ENCODE results near the gene SPPL2C. TPM values are rescaled to one million over a fixed set of nuclear protein-coding genes. Genes with fewer than 3 reads are reported as not detected.

SPPL2C gene
- total RNA-seq, result not detected in 2 replicates

GRCh38 chr17:45844695-45845375, at the start of gene SPPL2C:
Gene SPPL2C (plus strand): TSS chr17:45844881. CDS start chr17:45844907, 26 bp downstream.

GRCh38 chr17:45894022-45894784, 49.5 kb downstream of the SPPL2C start, which contains the start of gene MAPT:
Gene MAPT (plus strand): TSS chr17:45894554. CDS start chr17:45962338, 67,784 bp downstream.

Other genes starting within 250 kb of the SPPL2C start
- not detected in 2 replicates for gene CRHR1, start 60.6 kb upstream of the SPPL2C start, total RNA-seq
- 0.49 and 0.97 TPM in 2 replicates for gene MAPT, start 49.7 kb downstream of the SPPL2C start, total RNA-seq
- gene STH, start 154.4 kb downstream of the SPPL2C start, total RNA-seq, result not detected in 2 replicates